Smooth muscle cell of the brain vasculature (primary cell): ENCODE data around the gene MED12L.

Experiments used
- DNase-seq: peaks from one replicate; pipeline ENCODE4 v3.0.0-alpha.2; 2012; ENCODE audit warnings: low read depth, low spot score

The MED12L gene

DNA sequence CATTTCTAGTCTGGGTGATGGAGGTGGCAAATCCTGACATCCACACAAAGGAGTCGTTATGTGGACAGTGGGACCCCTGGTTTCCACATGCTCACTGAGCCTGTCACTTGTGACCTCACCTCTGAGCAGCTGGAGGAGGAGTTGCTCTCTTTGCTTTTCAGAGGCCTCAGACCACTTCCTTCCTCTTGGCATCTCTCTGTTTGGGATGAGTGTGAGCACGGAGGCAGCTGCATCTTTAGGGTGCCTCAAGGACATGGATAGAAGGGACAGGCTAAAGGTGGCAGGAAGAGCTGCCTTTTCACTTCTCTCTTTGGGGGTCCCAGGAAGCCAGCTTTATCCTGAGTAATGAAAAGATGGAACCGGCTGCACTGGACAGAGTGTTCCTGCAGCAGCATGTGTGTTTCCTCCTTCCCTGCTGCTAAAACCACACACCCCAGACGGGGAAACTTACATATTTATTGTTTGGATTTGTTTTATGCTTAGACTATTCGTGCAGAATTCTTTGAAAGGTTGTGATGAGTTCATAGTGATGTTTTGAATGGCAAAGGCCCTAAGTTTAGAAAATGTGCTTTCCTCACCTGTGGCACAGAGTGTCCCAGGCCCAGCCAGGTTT is 85.8 kb downstream of the MED12L start:
- peak; percentile 28 for DNase-seq

DNA sequence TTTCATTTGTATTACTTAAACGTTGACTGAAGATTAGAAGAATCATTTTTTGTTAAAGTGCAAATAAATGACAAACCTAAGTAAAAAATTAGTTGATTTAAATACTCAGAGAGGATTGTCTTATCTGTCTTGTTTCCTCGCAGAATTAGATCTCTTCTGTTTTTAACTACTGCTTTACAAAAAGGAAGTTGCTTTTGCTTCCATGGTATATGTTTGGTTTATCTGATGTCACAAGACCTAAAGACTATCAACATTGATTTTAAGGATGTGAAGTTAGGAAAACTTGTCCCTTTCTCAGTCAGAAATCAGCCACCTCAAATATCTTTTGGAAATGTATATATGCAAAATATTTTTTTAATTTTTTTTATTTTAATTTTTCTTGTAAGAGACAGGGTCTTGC is 88.9 kb downstream of the MED12L start:
- no peak for DNase-seq

DNA sequence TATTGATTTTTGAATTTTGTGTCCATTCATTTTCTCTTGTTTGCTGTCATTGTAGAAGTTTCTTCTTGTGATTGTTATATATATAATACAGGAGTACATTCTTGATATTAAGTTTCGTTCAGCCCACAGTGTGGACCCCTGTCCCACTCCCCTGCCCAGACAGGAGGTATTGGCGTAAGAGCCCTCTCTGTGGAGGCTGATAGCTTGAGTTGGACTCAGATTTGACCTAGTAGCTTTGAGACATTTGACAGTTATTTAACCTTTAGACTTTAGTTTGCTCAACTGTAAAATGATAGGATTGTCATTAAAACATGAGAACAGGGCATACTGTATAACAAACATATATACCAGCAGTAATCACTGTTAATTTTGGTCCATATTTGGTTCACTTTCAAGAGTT is 90.5 kb downstream of the MED12L start:
- DNase-seq = no peak

DNA sequence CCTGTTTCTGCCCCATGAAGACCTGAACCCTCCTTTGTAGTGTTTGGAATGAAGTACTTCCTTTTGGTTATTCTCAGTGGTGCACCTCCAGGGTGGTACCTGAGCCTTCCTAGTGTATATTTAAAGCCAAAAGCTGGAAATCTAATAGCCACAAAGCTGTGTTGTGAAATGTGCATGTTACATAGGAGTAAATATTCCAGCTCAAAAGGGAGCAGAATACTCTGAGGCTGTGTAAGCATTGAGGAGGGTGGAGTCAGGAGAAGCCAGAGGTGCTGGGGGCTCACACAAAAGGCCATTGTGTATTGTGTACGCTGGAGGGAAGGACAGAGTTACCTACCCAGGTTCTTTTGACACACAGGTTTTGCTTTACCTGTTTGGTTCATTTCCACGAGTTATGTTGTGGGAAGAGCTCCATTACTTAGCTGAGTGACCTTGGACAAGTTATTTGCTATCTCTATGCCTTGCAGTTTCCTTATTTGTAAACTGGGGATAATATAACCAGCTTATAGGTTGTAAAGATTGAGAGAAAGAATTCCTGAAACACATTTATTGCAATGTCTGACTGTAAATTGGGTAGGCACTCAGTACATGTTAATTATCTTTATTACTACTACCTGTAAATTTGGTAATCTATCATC is 92.9 kb downstream of the MED12L start:
- no peak for DNase-seq

DNA sequence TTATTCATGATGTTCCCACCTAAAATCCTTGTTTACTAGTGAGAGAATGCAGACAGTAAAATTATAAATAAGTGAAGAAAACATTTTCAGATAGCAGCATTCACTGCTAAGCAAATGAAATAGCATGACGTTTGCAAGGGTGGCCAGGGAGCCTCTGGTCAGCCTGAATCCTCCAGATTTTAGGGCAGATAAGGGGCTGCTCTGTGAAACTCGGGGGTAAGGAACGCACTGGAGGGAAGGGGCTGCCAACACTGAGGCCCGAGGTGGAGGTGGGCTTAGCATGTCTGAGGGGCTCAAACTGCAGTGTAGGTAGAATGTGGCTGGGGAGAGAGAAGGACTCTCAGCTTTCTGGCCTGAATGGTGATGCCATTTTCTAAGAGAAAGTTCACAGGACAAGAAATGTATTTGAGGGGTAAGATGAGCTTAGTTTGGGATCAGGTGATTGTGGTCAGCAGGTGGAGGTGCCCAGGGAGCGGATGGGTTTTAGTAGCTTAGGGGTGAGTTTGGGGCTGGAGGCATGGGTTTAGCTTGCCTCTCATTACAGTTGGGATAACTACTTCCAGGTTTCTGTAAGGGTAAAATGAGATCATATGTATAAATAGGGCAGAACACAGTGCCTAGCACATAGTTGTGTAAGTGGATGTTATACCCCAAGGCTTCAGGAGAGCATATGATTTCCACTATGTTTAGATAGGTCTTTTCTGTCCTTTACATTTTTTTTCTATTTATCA is 97.0 kb downstream of the MED12L start:
- DNase-seq = no peak

DNA sequence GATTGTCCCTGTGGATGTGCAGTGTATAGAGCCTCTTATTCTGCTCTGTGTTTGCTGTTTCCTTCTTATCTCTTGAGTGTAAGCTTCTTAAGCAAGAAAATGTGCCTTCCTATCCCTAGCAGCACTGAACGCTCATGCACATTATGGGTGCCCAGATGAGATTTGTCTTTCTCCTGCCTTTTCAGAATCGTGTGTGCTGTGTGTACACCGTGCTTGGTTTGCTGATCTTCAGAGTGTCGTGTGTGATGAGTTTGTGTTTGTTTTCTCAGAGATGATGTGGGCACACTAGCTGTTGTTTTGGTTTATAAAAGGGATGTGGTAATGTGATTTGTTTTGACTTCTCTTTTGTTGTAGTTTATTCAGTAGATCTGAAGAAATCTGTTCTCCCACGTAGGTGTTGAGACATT is 97.8 kb downstream of the MED12L start:
- DNase-seq = no peak

DNA sequence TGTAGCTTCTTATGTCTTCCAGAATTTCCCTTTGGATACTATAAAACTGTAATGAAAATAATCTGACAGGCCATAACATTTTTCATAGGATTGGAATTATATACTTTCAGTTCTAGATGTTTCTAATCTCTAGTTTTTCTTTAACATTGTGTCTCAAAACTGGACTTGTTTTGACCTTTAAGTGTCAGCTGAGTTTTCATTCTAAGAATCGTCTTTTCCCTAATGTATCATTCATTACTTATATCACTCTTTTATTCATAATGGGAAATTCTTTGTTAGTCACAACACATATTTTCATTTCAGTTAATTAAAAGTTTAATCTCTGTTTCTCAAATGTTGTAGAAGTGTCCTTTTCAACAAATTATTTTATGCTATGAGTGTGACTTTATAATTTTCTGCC is 105.6 kb downstream of the MED12L start:
- DNase-seq = no peak

DNA sequence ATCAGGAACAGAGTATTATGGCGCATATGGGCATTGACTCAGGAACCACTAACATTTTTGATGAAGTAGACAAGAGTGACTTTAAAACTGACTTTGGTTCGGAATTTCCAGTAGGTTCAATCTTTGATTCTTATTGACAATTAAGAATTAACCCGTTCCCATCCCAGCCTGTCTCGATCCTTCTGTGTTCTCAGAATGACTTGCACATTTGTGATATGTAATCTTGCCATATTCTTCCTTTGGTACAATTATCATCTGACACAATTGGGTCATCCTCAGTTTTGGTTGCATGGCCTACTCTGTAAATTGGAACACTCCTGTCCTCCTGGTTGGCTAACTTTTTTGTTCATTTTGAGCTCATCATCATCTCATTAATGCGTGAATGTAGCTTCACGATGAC is 107.1 kb downstream of the MED12L start:
- no peak for DNase-seq

DNA sequence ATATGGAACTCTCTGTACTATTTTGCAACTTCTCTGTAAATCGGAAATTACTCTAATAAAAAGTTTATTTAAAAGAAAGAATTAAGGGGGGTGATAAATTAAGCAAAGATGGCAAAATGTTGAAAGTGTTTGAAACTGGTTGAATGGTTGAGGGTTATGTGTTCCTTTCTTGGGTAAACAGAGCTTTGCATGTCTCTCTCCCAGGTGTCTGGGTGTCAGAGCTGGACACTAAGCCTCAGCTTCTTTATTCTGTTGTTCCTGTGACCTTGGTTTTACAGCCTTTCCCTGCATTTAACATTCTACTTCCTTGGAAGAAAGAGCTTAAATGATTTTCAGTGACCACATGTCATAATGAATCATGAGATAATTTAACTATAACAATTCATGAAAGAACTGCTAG is 110.4 kb downstream of the MED12L start:
- no peak for DNase-seq

DNA sequence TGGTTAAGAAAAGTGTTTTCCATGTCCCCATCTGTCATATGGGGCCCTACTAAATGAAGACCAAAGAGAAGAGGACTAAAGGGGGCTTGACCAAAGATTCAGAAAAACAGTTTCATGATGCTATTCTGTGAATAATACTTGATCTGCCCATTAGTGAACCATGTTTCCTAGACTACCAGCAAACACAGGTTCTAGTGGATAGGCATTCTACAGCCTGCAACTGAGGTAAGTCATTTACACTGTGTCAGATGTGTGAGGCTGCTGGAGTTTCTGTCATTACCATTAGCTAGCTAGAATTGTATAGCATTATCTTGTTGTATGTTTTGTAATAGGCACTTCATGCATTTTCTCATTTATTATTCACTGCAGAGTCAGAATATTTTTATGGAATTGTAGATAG is 111.0 kb downstream of the MED12L start:
- no peak for DNase-seq

DNA sequence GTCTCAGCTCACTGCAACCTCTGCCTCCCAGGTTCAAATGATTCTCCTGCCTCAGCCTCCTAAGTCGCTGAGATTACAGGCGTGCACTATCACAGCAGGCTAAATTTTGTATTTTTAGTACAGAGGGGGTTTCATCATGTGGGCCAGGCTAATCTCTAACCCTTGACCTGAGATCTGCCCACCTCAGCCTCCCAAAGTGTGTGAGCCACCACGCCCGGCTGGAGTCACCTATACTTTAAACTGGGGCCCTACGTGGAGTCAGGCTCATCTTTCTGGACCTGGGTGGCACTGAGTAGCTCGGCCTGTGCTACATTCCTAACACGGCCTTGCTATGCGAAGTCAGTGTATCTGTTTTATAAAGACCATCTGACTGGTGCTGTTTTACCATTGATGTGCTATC is 111.8 kb downstream of the MED12L start:
- DNase-seq = no peak

DNA sequence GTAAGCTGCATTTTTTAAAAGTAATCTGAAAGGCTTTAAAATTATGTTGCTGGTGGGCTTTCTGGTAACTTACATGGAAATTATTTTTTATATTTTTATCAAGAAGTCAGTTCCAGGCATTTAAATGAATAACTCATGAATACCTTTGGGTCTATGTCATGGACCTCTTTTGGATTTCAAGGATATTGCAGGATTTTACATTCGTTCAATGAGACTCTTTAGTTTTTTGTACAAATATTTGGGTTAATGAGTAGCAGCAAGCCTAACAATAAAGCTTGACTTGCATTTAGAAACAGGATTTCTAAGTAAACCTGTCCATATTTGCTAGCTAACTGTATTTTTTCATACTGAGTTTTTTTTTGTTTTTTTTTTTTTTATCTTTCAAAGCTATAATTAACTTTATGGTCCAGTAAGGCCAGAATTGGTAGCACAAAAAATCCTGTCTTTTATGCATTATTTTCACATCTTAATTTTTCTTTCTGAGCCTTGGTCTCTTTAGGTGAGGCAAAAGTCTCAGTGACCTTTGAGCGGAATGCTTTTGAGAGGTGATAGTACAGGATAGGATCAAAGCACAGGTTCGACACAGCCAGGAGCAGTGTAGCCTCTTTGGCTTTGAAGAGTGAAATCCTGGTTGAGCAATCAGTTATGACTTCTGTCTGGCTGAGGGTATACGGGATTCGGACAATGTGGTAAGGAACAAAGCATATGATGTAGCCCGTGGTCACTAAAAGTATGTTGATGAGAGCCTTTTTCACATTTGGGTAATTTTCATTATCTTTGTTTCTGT is 112.7 kb downstream of the MED12L start:
- DNase-seq = no peak

DNA sequence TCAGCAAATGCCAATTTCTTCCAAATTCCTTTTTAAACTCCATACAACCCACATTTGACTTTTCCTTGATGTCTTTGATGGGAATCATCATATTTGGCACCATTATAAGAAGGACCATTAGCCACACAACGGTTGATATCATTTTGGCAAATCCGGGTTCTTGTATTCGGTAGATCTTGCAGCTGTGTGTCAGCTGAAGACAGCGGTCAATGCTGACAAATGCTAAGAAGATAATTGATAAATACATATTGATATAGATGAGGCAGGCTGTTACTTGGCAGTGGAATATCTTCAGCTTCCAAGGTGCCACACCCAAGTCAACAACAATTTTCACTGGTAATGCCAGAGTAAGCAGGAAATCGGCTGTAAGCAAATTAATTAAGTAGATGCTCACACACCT is 113.4 kb downstream of the MED12L start:
- no peak for DNase-seq

DNA sequence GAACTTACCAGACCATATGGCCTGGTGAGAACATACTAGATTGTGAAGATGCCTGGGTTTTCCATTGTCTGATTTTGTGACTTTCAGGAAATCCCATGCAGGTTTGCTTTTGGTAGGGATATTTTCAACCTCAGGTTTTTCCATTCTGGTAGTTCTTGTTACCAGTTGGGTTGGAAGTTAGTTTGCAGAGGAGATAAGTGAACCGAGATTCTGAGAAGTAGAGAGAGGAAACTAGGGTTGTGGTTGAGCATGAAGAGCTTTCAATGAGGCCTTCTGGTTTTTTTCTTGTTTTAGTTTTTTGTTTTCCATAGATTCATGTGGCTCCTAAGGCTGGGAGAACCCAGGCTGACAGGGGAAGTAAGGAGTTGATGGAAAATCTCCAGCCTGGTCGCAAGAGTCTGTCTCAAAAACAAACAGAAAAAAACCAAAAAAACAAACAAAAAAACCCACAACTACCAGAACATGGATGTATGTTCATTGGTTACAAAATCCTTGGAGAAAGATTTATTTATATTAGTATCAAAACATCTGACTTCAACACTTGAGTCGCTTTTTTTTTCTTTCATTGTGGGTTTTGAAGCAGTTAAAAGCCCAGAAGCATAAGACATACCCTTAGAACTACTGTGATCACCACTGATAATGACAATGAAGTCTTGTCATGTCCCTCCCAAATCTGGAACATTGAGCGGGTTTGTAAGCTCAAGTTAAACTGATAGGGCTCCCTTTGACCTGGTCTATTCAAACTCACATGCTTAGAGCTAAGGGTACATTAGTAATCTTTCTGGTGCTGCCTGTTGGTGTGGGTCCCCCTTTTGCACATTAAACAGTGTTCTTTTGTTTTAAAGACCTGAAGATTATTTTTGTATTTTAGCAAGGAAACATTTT is 114.3 kb downstream of the MED12L start:
- DNase-seq = no peak

DNA sequence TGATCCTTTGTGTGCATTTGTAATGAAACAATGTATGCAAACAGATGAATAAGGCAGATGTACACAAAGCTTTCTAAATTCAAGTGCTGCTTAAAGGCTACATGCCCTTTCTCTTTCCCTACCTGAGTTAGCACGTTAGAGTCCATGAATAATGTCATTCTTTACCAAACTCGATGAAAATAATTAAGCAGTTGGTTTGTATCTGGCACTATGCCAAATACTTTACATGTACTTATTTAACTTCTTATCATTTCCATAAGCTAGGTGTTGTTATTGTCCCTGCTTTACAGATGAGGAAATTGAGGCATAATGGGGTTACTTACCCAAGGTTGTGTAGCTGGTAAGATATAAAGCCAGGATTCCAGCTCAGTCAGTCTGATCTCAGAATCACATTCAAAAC is 115.1 kb downstream of the MED12L start:
- no peak for DNase-seq

DNA sequence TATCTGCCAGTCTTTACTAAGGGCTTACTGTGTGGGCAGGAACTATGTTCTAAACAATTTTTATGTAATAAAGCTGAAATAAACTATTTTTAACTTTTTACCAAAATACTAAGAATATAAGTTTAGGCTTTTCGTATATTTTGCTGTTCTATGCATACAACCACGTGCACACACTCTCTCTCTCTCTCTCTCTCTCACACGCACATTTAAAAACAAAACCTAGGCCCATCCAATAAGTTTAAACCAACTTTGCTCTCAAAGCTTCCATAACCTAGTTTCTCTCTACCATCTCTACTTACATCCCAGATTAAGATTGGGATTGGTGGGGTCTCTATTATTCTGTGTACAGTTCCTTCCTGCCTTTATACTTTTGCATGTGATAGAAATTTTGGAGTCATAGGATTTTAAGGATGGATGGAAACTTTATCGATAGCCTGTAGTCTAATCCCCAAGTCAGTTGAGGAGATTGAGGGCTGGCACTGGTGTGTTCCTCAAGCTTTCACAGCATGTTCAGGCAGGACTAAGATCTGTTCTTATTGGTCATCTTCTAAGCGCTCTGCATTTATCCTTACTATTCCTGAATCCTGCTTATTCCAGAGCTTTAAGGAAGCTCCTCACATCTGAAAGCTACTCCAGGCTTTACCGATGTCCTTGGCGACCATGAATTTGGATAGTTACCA is 115.7 kb downstream of the MED12L start:
- DNase-seq = no peak

DNA sequence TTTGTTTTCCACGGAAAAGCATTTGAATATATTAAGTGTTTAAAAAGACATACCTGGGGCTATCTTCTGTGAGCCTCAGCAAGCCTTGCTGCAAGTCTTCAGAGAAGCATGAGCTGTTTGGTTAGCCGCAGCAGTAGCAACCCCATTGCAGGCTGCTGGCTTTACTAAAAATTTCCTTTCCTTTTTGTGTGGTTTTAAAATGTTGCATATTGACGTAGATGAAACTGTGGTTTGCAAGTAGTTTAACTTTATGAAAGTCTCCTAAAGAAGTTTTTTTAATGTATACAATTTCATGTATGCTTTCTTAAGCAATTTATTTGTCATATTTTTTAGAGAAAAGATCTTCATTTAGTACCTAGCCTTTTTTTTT is 117.6 kb downstream of the MED12L start, which contains the start of gene GPR171:
Gene GPR171, minus strand, starts transcription at position 166 of the 370 bp plus-strand sequence. CDS start 3,830 bp downstream, outside the sequence.
- no peak for DNase-seq

DNA sequence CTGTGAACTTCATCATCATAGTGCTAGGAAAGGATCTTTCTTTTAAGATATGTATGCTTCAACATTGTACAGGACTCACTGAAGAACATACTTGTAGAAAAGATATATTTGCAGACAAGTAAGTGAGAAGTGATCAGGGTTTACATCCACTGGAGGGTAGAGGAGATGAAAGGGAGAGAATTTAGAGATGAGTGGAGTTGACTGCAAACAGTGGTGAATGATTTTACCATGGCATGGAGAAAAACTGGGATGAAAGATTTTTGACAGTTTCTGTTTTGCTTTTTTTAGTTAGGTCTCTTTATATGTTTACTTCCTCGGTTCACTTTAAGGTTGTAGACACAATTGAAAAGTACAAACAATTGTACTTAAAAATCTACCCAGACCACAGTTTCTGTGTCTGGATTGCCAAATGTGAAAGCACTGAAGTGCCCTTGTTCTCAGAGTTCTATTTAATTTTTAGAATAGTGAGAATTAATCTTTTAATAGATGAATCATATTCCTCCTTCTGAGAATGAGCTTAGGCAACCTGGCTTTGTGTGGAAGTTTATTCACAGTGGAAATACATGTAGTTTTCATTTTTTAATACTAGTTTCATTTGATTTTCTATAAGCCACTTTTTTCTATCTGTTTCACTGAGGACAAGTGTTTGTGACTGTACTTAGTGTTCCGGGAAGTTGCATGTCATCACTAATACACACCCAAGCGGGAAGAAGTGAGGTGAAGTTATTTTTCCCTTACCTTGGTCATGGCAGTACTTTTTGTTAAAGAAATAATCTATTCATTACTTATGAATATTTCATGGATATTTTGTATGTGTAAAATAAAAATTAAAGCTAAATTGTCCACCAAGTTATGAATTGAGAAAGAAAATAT is 119.3 kb downstream of the MED12L start:
- DNase-seq = no peak

DNA sequence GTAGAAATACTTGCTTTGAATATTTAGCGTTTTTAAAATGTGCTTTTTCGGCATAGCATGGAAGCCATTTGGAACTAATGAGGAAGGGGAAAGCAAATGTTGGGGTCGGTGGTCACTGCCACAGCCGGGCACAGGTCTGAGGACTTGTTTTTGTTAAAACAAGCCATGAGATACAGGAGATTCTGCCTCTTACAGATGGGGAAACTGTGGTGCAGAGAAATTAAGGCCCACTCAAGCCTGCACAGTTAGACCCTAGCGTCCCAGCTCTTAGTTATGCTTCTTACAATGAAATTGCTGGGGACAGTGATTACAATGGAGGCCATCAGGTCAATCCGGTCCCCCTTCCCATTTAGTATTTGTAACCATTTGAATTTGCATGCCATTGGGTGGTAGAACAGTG is 120.0 kb downstream of the MED12L start:
- DNase-seq = no peak

DNA sequence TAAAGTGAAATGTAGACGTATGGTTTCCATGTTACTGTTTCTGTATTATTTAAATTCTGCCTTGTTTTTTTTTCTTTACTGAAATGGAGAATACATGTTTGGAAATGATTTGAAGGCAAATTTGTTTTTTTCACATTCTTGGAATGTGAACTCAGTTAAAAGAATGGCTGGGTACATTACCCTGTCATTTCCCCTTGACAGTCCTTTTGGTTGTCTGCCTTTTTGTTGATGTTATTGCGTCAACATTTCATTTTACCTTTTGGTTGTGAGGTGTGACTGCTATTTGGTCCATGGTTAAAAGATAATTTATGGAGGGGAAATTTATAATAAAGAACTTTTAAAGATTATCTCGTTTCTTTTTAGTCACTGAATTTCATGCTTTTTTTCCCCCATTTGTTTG is 120.7 kb downstream of the MED12L start:
- DNase-seq = no peak
